T-cell (primary cell): ENCODE data around the gene PQBP1. TPM values are rescaled to one million over a fixed set of nuclear protein-coding genes. Genes with fewer than 3 reads are reported as not detected.

Experiments used
- ATAC-seq, 4 experiments: fragments of 200-7000 bp in 3 of 4; fragments of 150-1000 bp in 1 of 4; cut with Tn5 transposase; replicated peaks in 1 of 4; 1 replicate in 3 of 4; 2 replicates in 1 of 4; pipeline ENCODE4 v1.10.0; 2021; ENCODE audit warnings: moderate library complexity in 3 of 4, mild to moderate bottlenecking in 2 of 4, moderate number of reproducible peaks in 1 of 4
- CTCF ChIA-PET, 2 donors: fragments of 300-600 bp; sonication (Branson Sonifier 250); formaldehyde crosslinking; loops; one replicate each; lab custom pipeline; 2022; ENCODE audit warnings: antibody characterized with exemption in 2 of 2; lab: Charles Lee
- POLR2A ChIA-PET, 2 donors: fragments of 300-600 bp; sonication (Branson Sonifier 250); formaldehyde crosslinking; loops; one replicate each; lab custom pipeline; 2022; ENCODE audit warnings: antibody characterized with exemption in 2 of 2; lab: Charles Lee
- DNase-seq, 35 experiments: peaks; one replicate each; pipeline versions ENCODE4 v3.0.0 to v3.0.0-alpha.2; 2013 to 2023
- H3K27ac ChIP-seq: one replicate; pipeline ENCODE4 v1.5.1; 2013; ENCODE audit warnings: low read length
- H3K27me3 ChIP-seq, 2 experiments: replicated peaks in 1 of 2; 1 replicate in 1 of 2; 2 replicates in 1 of 2; pipeline versions ENCODE4 v1.6.1 to v1.7.0; 2013; ENCODE audit warnings: low read length in 1 of 2, mixed read lengths in 1 of 2; ENCODE audit not compliant: control insufficient read depth in 2 of 2, insufficient read depth in 2 of 2; ENCODE audit errors: extremely low read depth in 1 of 2
- H3K36me3 ChIP-seq, 2 donors: 1 replicate in 1 of 2; 2 replicates in 1 of 2; pipeline versions ENCODE4 v1.6.1 to v1.7.0; 2013; ENCODE audit warnings: low read length in 1 of 2; ENCODE audit not compliant: control insufficient read depth in 2 of 2, insufficient read depth in 1 of 2; ENCODE audit errors: extremely low read depth in 1 of 2
- H3K4me1 ChIP-seq, 2 experiments: 1 replicate in 1 of 2; 2 replicates in 1 of 2; pipeline versions ENCODE4 v1.6.1 to v1.7.0; 2013; ENCODE audit warnings: low read length in 2 of 2, mixed read lengths in 1 of 2; ENCODE audit not compliant: insufficient read depth in 2 of 2, control insufficient read depth in 1 of 2; ENCODE audit errors: extremely low read depth in 1 of 2
- H3K4me3 ChIP-seq, 2 donors: 1 replicate in 1 of 2; 2 replicates in 1 of 2; pipeline versions ENCODE4 v1.5.1 to v1.7.0; 2013; ENCODE audit warnings: mild to moderate bottlenecking in 2 of 2, low read length in 1 of 2, moderate library complexity in 1 of 2; ENCODE audit not compliant: control insufficient read depth in 1 of 2; ENCODE audit errors: extremely low read depth in 1 of 2
- H3K9me3 ChIP-seq: 2 replicates; pipeline ENCODE4 v1.7.0; 2013
- H3K27ac Mint-ChIP-seq, 2 donors: one replicate each; pipeline ENCODE4 v1.8.0; 2020 to 2021; ENCODE audit warnings: mild to moderate bottlenecking in 2 of 2, mixed read lengths in 2 of 2
- H3K27me3 Mint-ChIP-seq, 2 donors: one replicate each; pipeline ENCODE4 v1.8.0; 2021 to 2022; ENCODE audit warnings: mixed read lengths in 2 of 2
- H3K36me3 Mint-ChIP-seq: one replicate; pipeline ENCODE4 v1.8.0; 2021; ENCODE audit warnings: mixed read lengths
- H3K4me1 Mint-ChIP-seq, 3 donors: one replicate each; pipeline ENCODE4 v1.8.0; 2020 to 2022; ENCODE audit warnings: mixed read lengths in 3 of 3, mild to moderate bottlenecking in 1 of 3
- H3K4me3 Mint-ChIP-seq, 3 donors: one replicate each; pipeline ENCODE4 v1.8.0; 2020 to 2022; ENCODE audit warnings: mild to moderate bottlenecking in 3 of 3, mixed read lengths in 3 of 3, moderate library complexity in 3 of 3
- H3K9me3 Mint-ChIP-seq, 3 donors: one replicate each; pipeline ENCODE4 v1.8.0; 2020 to 2022; ENCODE audit warnings: mixed read lengths in 3 of 3
- WGBS: methylation state at CpG from one replicate; pipeline ENCODE4 v1.1.5; 2013; ENCODE audit warnings: missing lambda C conversion rate; ENCODE audit not compliant: insufficient coverage; 5-methylcytosine and 5-hydroxymethylcytosine counted together
- total RNA-seq, 35 experiments: library from RNA in 6 of 35; stranded (reverse) in 6 of 35; fragments of 120-200 nt in 1 of 35; gene quantifications; one replicate each; pipeline versions ENCODE4 v1.2.1 to v1.2.4 and lab custom pipeline; 2013 to 2026

The PQBP1 gene
- total RNA-seq, 5 donors from 2014 or later (not counting 1 experiment from before 2014, with no cell fraction given): 62.5 to 79.5 (median 73.9) TPM

GRCh38 chrX:48939524-48940228, 41.9 kb downstream of the PQBP1 start:
- Histone ChIP-seq H3K4me1 (peaks cover 31 to 93% of the 10 kb centered on the region in 2 experiments), H3K9me3 (no peaks in the 10 kb centered on the region), H3K27me3 (no peaks in the 10 kb centered on the region), H3K4me3 (peak overlapping the region in 1 of 2 donors; percentile 14), H3K27ac (peak overlapping the region; percentile 98), H3K36me3 (peaks cover 0 to 12% of the 10 kb centered on the region in 2 donors)
- POLR2A ChIA-PET: interaction anchor here (0.6 to 3.5 kb wide), 9 partner anchors 9 to 703 kb away, joined by 3 to 23 read pairs (median 4); partner anchors contain the start of genes GRIPAP1 (in 1 of the 2), OTUD5 (in 1 of the 2), PQBP1 (in 1 of the 2) and TIMM17B (in 1 of the 2)
- Mint-ChIP-seq H3K27me3 (no peaks in the 10 kb centered on the region), H3K9me3 (no peaks in the 10 kb centered on the region), H3K4me1 (peaks cover 95 to 98% (median 96%) of the 10 kb centered on the region in 3 donors), H3K36me3 (peaks cover 22% of the 10 kb centered on the region), H3K4me3 (peak overlapping the region; percentile 67 to 76 (median 70)), H3K27ac (peak overlapping the region; percentile 92 to 99)
- ATAC-seq: peak; percentile 16 to 28 (median 20)
- no CpG with 5 or more reads among the region's 3 CpGs for WGBS
- CTCF ChIA-PET: interaction anchor here (0.8 to 2.2 kb wide), 7 partner anchors 10 to 291 kb away, joined by 3 to 7 read pairs (median 4); partner anchors contain the start of gene SLC35A2 (in 1 of the 2)
- DNase-seq: peak in 18 of 35 experiments; percentile 10 to 59 (median 36)

GRCh38 chrX:48940404-48940955, 42.8 kb downstream of the PQBP1 start:
- no CpG with 5 or more reads among the region's 2 CpGs for WGBS
- Histone ChIP-seq H3K9me3 (no peaks in the 10 kb centered on the region), H3K27ac (peak overlapping the region; percentile 98), H3K4me3 (no peak overlapping the region), H3K4me1 (peaks cover 24 to 89% of the 10 kb centered on the region in 2 experiments), H3K27me3 (no peaks in the 10 kb centered on the region), H3K36me3 (peaks cover 0 to 12% of the 10 kb centered on the region in 2 donors)
- DNase-seq: no peak
- H3K9me3 Mint-ChIP-seq: no peaks in the 10 kb centered on the region
- peak overlapping the region in 2 of 3 donors; percentile 70 to 76 for H3K4me3 Mint-ChIP-seq
- ChIA-PET POLR2A (interaction anchor here (0.6 to 3.5 kb wide), 6 partner anchors 12 to 702 kb away, joined by 3 to 23 read pairs (median 4); partner anchors contain the start of genes OTUD5 (in 1 of the 2), PQBP1 (in 1 of the 2) and TIMM17B (in 1 of the 2)), CTCF (interaction anchor here (0.8 to 2.2 kb wide), 6 partner anchors 9 to 292 kb away, joined by 3 to 7 read pairs (median 4); no protein-coding TSS in a partner anchor)
- H3K27ac Mint-ChIP-seq: peak overlapping the region; percentile 92 to 99
- no peaks in the 10 kb centered on the region for H3K27me3 Mint-ChIP-seq
- ATAC-seq: no peak
- H3K4me1 Mint-ChIP-seq: peaks cover 88 to 93% (median 90%) of the 10 kb centered on the region in 3 donors
- peaks cover 18% of the 10 kb centered on the region for H3K36me3 Mint-ChIP-seq

- Histone ChIP-seq H3K4me3 (no peak overlapping the region), H3K9me3 (no peaks in the 10 kb centered on the region), H3K27ac (peak overlapping the region; percentile 38), H3K4me1 (peaks cover 12 to 77% of the 10 kb centered on the region in 2 experiments), H3K36me3 (peaks cover 0 to 18% of the 10 kb centered on the region in 2 donors), H3K27me3 (no peaks in the 10 kb centered on the region)
- ChIA-PET POLR2A (no interaction called here), CTCF (interaction anchor here (0.6 to 1.3 kb wide), 2 partner anchors 22 to 141 kb away, joined by 3 to 4 read pairs; partner anchors contain the start of gene HDAC6 (in 1 of the 2))
- H3K27ac Mint-ChIP-seq: peak overlapping the region; percentile 90 to 95
- H3K36me3 Mint-ChIP-seq: peaks cover 16% of the 10 kb centered on the region
- no peaks in the 10 kb centered on the region for H3K9me3 Mint-ChIP-seq
- DNase-seq: no peak
- peak overlapping the region in 2 of 3 donors; percentile 48 to 58 for H3K4me3 Mint-ChIP-seq
- no peak for ATAC-seq
- H3K4me1 Mint-ChIP-seq: peaks cover 81 to 83% (median 81%) of the 10 kb centered on the region in 3 donors
- no peaks in the 10 kb centered on the region for H3K27me3 Mint-ChIP-seq
- no CpG with 5 or more reads among the region's 2 CpGs for WGBS
These were observed 45.2 kb downstream of the PQBP1 start for GRCh38 chrX:48942895-48943294.

GRCh38 chrX:48945517-48946348, 48.0 kb downstream of the PQBP1 start:
- Histone ChIP-seq H3K27ac (no peak overlapping the region), H3K4me3 (no peak overlapping the region), H3K4me1 (peaks cover 3 to 58% of the 10 kb centered on the region in 2 experiments), H3K36me3 (peaks cover 0 to 23% of the 10 kb centered on the region in 2 donors), H3K9me3 (no peaks in the 10 kb centered on the region), H3K27me3 (no peaks in the 10 kb centered on the region)
- Mint-ChIP-seq H3K27me3 (no peaks in the 10 kb centered on the region), H3K4me1 (peaks cover 53 to 62% (median 57%) of the 10 kb centered on the region in 3 donors), H3K4me3 (peak overlapping the region; percentile 9 to 61 (median 28)), H3K36me3 (peaks cover 17% of the 10 kb centered on the region), H3K9me3 (no peaks in the 10 kb centered on the region), H3K27ac (peak overlapping the region; percentile 71 to 72)
- ChIA-PET CTCF (interaction anchor here (0.7 to 1.7 kb wide), 9 partner anchors 8 to 1173 kb away, joined by 3 to 5 read pairs (median 3); partner anchors contain the start of gene SLC35A2 (in 1 of the 2)), POLR2A (interaction anchor here in 1 of 2 donors (0.7 to 1.0 kb wide), 2 partner anchors 12 to 20 kb away, joined by 3 to 6 read pairs; no protein-coding TSS in a partner anchor)
- DNase-seq: peak in 33 of 35 experiments; percentile 25 to 71 (median 47)
- ATAC-seq: peak; percentile 55 to 66 (median 63)
- no CpG with 5 or more reads among the region's 8 CpGs for WGBS

GRCh38 chrX:48948589-48948988, 50.9 kb downstream of the PQBP1 start:
- POLR2A ChIA-PET: interaction anchor here (1.0 to 1.1 kb wide), 2 partner anchors 9 to 11 kb away, joined by 3 to 5 read pairs; no protein-coding TSS in a partner anchor
- WGBS: no CpG with 5 or more reads among the region's 1 CpG
- no peaks in the 10 kb centered on the region for H3K9me3 Mint-ChIP-seq

More at GRCh38 chrX:48948589-48948988, 50.9 kb downstream of the PQBP1 start:
- Histone ChIP-seq H3K9me3 (no peaks in the 10 kb centered on the region), H3K27me3 (no peaks in the 10 kb centered on the region), H3K36me3 (peaks cover 0 to 19% of the 10 kb centered on the region in 2 donors), H3K27ac (no peak overlapping the region), H3K4me3 (no peak overlapping the region), H3K4me1 (peaks cover 0 to 57% of the 10 kb centered on the region in 2 experiments)
- ATAC-seq (no peak), DNase-seq (no peak)
- no peak overlapping the region for H3K27ac Mint-ChIP-seq
- CTCF ChIA-PET: interaction anchor here in 1 of 2 donors (1.0 to 1.2 kb wide), 2 partner anchors 9 to 300 kb away, joined by 3 to 4 read pairs; no protein-coding TSS in a partner anchor
- H3K36me3 Mint-ChIP-seq: peaks cover 7% of the 10 kb centered on the region
- no peaks in the 10 kb centered on the region for H3K27me3 Mint-ChIP-seq
- peaks cover 45 to 56% (median 48%) of the 10 kb centered on the region in 3 donors for H3K4me1 Mint-ChIP-seq
- H3K4me3 Mint-ChIP-seq: no peak overlapping the region
